ENCODE data around the gene CDH23.

DNA sequence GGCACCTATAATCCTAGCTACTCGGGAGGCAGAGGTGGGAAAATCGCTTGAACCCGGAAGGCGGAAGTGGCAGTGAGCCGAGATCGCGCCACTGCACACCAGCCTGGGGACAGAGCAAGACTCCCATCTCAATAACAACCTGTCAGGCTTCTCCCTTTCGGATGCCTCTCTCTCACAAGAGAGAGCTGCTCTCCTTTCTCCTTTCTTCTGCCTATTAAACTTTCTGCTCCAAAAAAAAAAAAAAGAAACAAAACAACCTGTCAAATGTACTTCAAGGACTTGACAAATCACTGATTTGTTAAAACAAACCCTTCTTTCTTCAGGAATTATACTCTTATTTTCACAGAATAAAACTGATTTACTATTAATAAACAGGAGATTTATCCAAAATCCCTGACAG, 450.7 kb downstream of the CDH23 start:
- TF ChIP-seq POLR2A (IDR thresholded peaks at IDR 0.05), result no peak
- no peak for TF ChIP-seq EP300 (IDR thresholded peaks at IDR 0.05)
- TF ChIP-seq, protein P1, sequence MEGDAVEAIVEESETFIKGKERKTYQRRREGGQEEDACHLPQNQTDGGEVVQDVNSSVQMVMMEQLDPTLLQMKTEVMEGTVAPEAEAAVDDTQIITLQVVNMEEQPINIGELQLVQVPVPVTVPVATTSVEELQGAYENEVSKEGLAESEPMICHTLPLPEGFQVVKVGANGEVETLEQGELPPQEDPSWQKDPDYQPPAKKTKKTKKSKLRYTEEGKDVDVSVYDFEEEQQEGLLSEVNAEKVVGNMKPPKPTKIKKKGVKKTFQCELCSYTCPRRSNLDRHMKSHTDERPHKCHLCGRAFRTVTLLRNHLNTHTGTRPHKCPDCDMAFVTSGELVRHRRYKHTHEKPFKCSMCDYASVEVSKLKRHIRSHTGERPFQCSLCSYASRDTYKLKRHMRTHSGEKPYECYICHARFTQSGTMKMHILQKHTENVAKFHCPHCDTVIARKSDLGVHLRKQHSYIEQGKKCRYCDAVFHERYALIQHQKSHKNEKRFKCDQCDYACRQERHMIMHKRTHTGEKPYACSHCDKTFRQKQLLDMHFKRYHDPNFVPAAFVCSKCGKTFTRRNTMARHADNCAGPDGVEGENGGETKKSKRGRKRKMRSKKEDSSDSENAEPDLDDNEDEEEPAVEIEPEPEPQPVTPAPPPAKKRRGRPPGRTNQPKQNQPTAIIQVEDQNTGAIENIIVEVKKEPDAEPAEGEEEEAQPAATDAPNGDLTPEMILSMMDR (IDR thresholded peaks at IDR 0.05), result no peak
